Measurements from ENCODE around the gene SLC35G6.

DNA sequence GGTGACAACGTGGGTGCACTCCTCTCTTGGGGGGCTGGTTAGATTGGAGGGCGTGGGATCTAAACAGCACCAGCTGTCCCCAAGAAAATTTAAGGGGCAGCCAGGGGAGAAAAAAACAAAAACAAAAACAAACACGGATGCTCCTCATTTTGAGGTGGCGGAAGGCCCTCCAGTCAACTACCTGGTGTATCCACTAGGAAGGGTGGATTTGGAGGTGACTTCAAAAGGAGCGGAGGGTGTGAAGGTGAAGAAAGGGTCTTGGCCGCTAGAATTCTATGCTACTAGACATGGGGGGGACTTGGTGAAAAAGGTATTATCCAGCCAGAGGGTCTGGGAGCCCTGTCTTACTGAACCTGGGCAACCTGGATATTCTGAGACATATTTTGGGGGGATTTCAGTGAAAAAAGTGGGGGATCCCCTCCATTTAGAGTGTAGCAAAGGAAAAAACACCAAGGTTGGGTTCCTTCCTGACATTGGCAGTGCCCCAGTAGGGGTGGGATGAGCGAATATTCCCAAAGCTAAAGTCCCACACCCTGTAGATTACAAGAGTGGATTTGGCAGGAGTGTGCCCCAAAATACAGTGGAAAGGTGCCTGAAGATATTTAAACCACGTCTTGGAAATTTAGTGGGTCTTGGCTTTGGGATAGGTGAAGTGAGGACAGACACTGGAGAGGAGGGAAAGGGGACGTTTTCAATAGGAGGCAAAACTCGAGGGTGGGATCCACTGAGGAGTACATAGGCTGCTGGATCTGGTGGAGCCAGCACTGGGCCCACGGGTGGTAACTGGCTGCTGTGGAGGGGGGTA, 42.4 kb upstream of the SLC35G6 start:
- TF ChIP-seq JUN (CRISPR knock-in tag; IDR thresholded peaks at IDR 0.05) (no peak), ZNF263 (CRISPR knock-in tag; IDR thresholded peaks at IDR 0.05; ENCODE audit: low read depth) (no peak), GABPB1 (CRISPR knock-in tag; IDR thresholded peaks at IDR 0.05) (no peak), TEAD4 (CRISPR knock-in tag; IDR thresholded peaks at IDR 0.05) (no peak), FOXJ3 (CRISPR knock-in tag; IDR thresholded peaks at IDR 0.05; ENCODE audit: borderline replicate concordance) (no peak)
- TF ChIP-seq, protein P1, sequence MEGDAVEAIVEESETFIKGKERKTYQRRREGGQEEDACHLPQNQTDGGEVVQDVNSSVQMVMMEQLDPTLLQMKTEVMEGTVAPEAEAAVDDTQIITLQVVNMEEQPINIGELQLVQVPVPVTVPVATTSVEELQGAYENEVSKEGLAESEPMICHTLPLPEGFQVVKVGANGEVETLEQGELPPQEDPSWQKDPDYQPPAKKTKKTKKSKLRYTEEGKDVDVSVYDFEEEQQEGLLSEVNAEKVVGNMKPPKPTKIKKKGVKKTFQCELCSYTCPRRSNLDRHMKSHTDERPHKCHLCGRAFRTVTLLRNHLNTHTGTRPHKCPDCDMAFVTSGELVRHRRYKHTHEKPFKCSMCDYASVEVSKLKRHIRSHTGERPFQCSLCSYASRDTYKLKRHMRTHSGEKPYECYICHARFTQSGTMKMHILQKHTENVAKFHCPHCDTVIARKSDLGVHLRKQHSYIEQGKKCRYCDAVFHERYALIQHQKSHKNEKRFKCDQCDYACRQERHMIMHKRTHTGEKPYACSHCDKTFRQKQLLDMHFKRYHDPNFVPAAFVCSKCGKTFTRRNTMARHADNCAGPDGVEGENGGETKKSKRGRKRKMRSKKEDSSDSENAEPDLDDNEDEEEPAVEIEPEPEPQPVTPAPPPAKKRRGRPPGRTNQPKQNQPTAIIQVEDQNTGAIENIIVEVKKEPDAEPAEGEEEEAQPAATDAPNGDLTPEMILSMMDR (IDR thresholded peaks at IDR 0.05) = no peak
- TF ChIP-seq, protein P2, sequence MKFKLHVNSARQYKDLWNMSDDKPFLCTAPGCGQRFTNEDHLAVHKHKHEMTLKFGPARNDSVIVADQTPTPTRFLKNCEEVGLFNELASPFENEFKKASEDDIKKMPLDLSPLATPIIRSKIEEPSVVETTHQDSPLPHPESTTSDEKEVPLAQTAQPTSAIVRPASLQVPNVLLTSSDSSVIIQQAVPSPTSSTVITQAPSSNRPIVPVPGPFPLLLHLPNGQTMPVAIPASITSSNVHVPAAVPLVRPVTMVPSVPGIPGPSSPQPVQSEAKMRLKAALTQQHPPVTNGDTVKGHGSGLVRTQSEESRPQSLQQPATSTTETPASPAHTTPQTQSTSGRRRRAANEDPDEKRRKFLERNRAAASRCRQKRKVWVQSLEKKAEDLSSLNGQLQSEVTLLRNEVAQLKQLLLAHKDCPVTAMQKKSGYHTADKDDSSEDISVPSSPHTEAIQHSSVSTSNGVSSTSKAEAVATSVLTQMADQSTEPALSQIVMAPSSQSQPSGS (CRISPR knock-in tag; IDR thresholded peaks at IDR 0.05; ENCODE audit: borderline replicate concordance, low read depth) = no peak
- TF ChIP-seq, protein P3, sequence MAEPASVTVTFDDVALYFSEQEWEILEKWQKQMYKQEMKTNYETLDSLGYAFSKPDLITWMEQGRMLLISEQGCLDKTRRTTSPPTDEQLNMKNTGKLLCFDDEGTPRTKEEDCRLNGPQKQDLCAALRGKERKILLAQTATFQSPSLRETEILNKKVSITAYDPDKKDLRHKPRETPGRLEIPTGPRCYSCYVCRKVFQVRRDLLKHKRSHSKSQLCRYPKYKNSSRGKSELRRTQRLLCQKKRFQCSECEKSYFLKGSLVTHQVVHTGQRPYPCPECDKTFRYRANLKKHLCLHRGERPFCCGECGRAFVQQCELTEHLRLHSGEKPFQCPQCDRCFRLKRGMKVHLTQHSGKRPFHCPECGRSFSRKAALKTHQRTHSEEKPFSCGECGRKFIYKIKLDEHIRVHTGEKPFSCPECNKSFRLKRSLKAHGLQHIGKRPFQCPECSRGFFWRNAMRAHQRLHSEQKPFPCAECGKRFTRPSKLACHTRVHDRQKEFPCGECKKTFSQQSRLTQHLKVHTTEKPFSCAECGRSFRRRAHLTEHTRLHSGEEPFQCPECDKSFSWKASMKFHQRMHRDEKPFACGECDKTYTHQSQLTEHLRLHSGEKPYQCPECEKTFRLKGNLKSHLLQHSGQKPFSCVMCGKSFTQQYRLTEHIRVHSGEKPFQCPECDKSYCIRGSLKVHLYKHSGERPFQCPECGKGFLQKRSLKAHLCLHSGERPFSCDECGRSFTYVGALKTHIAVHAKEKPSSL (CRISPR knock-in tag; conservative IDR thresholded peaks at IDR 0.05) = no peak
- TF ChIP-seq, protein P4, sequence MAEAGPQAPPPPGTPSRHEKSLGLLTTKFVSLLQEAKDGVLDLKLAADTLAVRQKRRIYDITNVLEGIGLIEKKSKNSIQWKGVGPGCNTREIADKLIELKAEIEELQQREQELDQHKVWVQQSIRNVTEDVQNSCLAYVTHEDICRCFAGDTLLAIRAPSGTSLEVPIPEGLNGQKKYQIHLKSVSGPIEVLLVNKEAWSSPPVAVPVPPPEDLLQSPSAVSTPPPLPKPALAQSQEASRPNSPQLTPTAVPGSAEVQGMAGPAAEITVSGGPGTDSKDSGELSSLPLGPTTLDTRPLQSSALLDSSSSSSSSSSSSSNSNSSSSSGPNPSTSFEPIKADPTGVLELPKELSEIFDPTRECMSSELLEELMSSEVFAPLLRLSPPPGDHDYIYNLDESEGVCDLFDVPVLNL (CRISPR knock-in tag; IDR thresholded peaks at IDR 0.05; ENCODE audit: borderline replicate concordance, low read depth) = no peak
- TF ChIP-seq, protein P5, sequence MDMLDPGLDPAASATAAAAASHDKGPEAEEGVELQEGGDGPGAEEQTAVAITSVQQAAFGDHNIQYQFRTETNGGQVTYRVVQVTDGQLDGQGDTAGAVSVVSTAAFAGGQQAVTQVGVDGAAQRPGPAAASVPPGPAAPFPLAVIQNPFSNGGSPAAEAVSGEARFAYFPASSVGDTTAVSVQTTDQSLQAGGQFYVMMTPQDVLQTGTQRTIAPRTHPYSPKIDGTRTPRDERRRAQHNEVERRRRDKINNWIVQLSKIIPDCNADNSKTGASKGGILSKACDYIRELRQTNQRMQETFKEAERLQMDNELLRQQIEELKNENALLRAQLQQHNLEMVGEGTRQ (CRISPR knock-in tag; IDR thresholded peaks at IDR 0.05) = no peak

All from WTC11 (cell line).